Forelimb muscle (tissue), 1 donor: ENCODE data around the gene DNAJA3. TPM values are rescaled to one million over a fixed set of nuclear protein-coding genes. Genes with fewer than 3 reads are reported as not detected.

ENCODE experiments used
- polyA plus RNA-seq: library from polyadenylated mRNA; unstranded; fragments of 120-200 nt; gene quantifications from one replicate; pipeline ENCODE4 v1.2.1, GENCODE V29; 2013; ENCODE audit not compliant: insufficient read length

The DNAJA3 gene
- polyA plus RNA-seq, 1 donor, result 29.6 TPM

Other genes with a start within 250 kb of the DNAJA3 start
- 694 TPM for gene SRL, start 183.8 kb upstream of the DNAJA3 start, polyA plus RNA-seq
- gene TFAP4, start 152.8 kb upstream of the DNAJA3 start, polyA plus RNA-seq, result 11.1 TPM
- 22.9 TPM for gene GLIS2, start 109.8 kb upstream of the DNAJA3 start, polyA plus RNA-seq
- 25.4 TPM for gene PAM16, start 74.5 kb upstream of the DNAJA3 start, polyA plus RNA-seq
- gene VASN, start 54.0 kb upstream of the DNAJA3 start, polyA plus RNA-seq, result 13.7 TPM
- 19.4 TPM for gene CORO7, start 9.3 kb upstream of the DNAJA3 start, polyA plus RNA-seq
- gene NMRAL1, start 48.8 kb downstream of the DNAJA3 start, polyA plus RNA-seq, result 13.2 TPM
- gene HMOX2, start 50.5 kb downstream of the DNAJA3 start, polyA plus RNA-seq, result 36.2 TPM
- gene CDIP1, start 112.9 kb downstream of the DNAJA3 start, polyA plus RNA-seq, result 46.2 TPM
- 0.73 TPM for gene C16orf96, start 130.5 kb downstream of the DNAJA3 start, polyA plus RNA-seq
- 23.4 TPM for gene UBALD1, start 189.0 kb downstream of the DNAJA3 start, polyA plus RNA-seq
- 35.5 TPM for gene MGRN1, start 199.0 kb downstream of the DNAJA3 start, polyA plus RNA-seq